ENCODE data around the gene DNAJB9. TPM values are rescaled to one million over a fixed set of nuclear protein-coding genes. Genes with fewer than 3 reads are reported as not detected.

DNAJB9 gene
- total and polyA plus RNA-seq, 2 donors from 2014 or later = 31.3 to 33.5 TPM

GRCh38 chr7:108586274-108586710, 16.6 kb downstream of the DNAJB9 start:
- no peaks in the 10 kb centered on the region for H3K9me3 ChIP-seq (ENCODE audit: control insufficient read depth in 2 of 3, insufficient read depth in 1 of 3, low read length in 3 of 3)
- H3K4me3 ChIP-seq (ENCODE audit: low read length in 3 of 3) = no peak overlapping the region
- H3K9ac ChIP-seq (ENCODE audit: low read length in 3 of 3) = no peak overlapping the region
- no peaks in the 10 kb centered on the region for H3K27me3 ChIP-seq (ENCODE audit: control insufficient read depth, insufficient read depth, low read length)
- intact Hi-C loops (cut with DNase I) = no loop called here
- H3K36me3 ChIP-seq (ENCODE audit: control insufficient read depth in 2 of 3, insufficient read depth in 3 of 3, low read length in 3 of 3) = no peaks in the 10 kb centered on the region
- peaks cover 3 to 5% (median 4%) of the 10 kb centered on the region in 3 donors for H3K4me1 ChIP-seq (ENCODE audit: control insufficient read depth in 2 of 3, insufficient read depth in 2 of 3, low read depth in 1 of 3, low read length in 3 of 3)
- DNase-seq = no peak
- H3K27ac ChIP-seq (ENCODE audit: low read depth in 2 of 2, low read length in 2 of 2) = no peak overlapping the region
- TF ChIP-seq CTCF (IDR thresholded peaks at IDR 0.05; ENCODE audit: borderline replicate concordance, extremely low read depth, insufficient read depth) = no peak
- FAIRE-seq = no peak

DNA sequence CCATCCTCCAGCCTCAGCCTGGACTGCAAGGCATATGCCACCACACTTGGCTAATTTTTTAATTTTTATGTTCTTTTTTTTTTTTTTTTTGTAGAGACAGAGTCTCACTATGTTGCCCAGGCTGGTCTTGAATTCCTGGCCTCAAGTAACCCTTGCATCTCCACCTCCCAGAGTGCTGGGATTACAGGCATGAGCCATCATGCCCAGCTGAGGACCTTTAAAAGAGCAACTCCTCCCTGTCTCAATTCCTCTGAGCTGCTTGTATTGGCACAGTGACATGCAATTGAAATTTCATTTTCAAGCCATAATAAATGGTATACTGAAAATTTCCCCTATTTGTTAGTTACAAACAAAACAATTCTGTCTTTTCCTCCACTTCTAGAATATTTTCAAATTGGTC, 19.5 kb downstream of the DNAJB9 start:
- no peak for DNase-seq
- no peaks in the 10 kb centered on the region for H3K27me3 ChIP-seq (ENCODE audit: control insufficient read depth, insufficient read depth, low read length)
- no peaks in the 10 kb centered on the region for H3K9me3 ChIP-seq (ENCODE audit: control insufficient read depth in 2 of 3, insufficient read depth in 1 of 3, low read length in 3 of 3)
- no peak overlapping the region for H3K4me3 ChIP-seq (ENCODE audit: low read length in 3 of 3)
- TF ChIP-seq CTCF (IDR thresholded peaks at IDR 0.05; ENCODE audit: borderline replicate concordance, extremely low read depth, insufficient read depth) = no peak
- no peak for FAIRE-seq
- H3K36me3 ChIP-seq (ENCODE audit: control insufficient read depth in 2 of 3, insufficient read depth in 3 of 3, low read length in 3 of 3) = no peaks in the 10 kb centered on the region
- H3K27ac ChIP-seq (ENCODE audit: low read depth in 2 of 2, low read length in 2 of 2) = peak overlapping the region; percentile 9 to 12
- peaks cover 0 to 4% (median 2%) of the 10 kb centered on the region in 3 donors for H3K4me1 ChIP-seq (ENCODE audit: control insufficient read depth in 2 of 3, insufficient read depth in 2 of 3, low read depth in 1 of 3, low read length in 3 of 3)
- intact Hi-C loops (cut with DNase I) = no loop called here
- no peak overlapping the region for H3K9ac ChIP-seq (ENCODE audit: low read length in 3 of 3)

DNA sequence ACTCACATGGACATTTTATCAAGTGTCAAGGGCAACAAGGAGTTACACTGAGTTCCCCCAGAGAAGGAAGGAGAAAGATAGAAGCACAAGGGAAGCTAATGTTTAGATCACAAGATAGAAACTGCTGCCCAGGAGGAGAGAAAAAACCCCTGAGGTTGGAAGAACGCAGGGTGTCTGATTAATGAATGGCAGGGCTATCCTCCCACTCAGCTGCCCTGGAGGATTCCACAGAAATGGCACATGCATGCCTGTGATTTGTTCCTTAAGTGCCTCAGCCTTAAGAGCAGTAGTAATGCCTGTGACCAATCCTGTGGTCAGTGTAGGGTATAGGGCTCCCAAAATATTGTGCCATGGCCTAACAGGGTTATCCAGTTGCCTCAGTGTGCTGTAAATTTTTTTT, 20.2 kb downstream of the DNAJB9 start:
- no peaks in the 10 kb centered on the region for H3K27me3 ChIP-seq (ENCODE audit: control insufficient read depth, insufficient read depth, low read length)

More for the DNA sequence above, 20.2 kb downstream of the DNAJB9 start:
- no peak for TF ChIP-seq CTCF (IDR thresholded peaks at IDR 0.05; ENCODE audit: borderline replicate concordance, extremely low read depth, insufficient read depth)
- H3K9ac ChIP-seq (ENCODE audit: low read length in 3 of 3) = no peak overlapping the region
- intact Hi-C loops (cut with DNase I) = no loop called here
- peaks cover 0 to 4% (median 2%) of the 10 kb centered on the region in 3 donors for H3K4me1 ChIP-seq (ENCODE audit: control insufficient read depth in 2 of 3, insufficient read depth in 2 of 3, low read depth in 1 of 3, low read length in 3 of 3)
- H3K9me3 ChIP-seq (ENCODE audit: control insufficient read depth in 2 of 3, insufficient read depth in 1 of 3, low read length in 3 of 3) = no peaks in the 10 kb centered on the region
- H3K4me3 ChIP-seq (ENCODE audit: low read length in 3 of 3) = no peak overlapping the region
- peak in 3 of 5 donors; percentile 48 to 80 (median 70) for DNase-seq
- H3K27ac ChIP-seq (ENCODE audit: low read depth in 2 of 2, low read length in 2 of 2) = peak overlapping the region; percentile 9 to 26
- H3K36me3 ChIP-seq (ENCODE audit: control insufficient read depth in 2 of 3, insufficient read depth in 3 of 3, low read length in 3 of 3) = no peaks in the 10 kb centered on the region
- no peak for FAIRE-seq

Measured in kidney (tissue), 14 donors.